ENCODE data around the gene SPEG. TPM values are rescaled to one million over a fixed set of nuclear protein-coding genes. Genes with fewer than 3 reads are reported as not detected.

SPEG gene
- total RNA-seq, 1 experiment from 2014 or later = 12.6 TPM

DNA sequence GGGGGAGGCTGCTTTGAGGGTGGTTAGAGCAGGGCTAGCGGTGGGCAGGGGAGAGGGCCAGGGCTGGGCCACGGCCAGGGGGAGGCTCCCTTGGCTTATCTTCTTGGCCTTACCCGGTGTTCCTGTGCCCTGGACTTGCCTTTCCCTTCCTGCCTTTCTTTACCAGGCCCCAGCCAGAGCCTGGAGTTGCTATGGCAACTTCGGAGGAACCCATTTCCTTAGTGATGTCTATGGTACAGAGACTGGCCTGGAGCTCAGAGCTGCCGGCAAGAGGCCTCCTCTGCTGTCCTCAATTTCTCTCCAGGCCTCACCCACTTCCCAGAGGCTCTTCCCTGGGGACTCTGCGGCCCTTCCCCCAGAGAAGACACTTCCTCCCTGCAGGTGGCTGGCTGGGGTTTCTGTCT lies 11.5 kb downstream of the SPEG start:
- peak; percentile 38 for DNase-seq
- Histone ChIP-seq H3K9me3 (no peaks in the 10 kb centered on the region), H3K27me3 (no peaks in the 10 kb centered on the region), H3K4me3 (no peak overlapping the region), H3K36me3 (peaks cover 9% of the 10 kb centered on the region)

DNA sequence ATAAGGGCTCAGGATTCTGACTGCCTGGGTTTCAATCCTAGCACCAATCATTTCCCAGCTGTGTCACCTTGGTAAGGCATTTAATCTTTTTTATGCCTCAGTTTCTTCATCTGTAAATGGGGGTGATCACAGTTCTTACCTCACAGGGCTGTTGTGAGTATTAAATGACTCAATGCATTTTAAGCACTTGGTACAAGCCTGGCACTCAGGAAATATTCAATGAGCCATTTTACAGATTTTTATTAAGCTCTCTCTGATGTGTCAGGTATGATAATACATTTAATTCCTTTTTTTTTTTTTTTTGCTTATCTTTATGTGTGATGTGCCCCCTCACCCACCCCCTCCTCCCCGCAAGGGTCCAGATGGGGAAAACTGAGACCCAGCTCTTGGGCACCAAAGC lies 12.0 kb downstream of the SPEG start:
- Histone ChIP-seq H3K4me3 (no peak overlapping the region), H3K27me3 (no peaks in the 10 kb centered on the region), H3K9me3 (no peaks in the 10 kb centered on the region), H3K36me3 (peaks cover 13% of the 10 kb centered on the region)
- DNase-seq = no peak

DNA sequence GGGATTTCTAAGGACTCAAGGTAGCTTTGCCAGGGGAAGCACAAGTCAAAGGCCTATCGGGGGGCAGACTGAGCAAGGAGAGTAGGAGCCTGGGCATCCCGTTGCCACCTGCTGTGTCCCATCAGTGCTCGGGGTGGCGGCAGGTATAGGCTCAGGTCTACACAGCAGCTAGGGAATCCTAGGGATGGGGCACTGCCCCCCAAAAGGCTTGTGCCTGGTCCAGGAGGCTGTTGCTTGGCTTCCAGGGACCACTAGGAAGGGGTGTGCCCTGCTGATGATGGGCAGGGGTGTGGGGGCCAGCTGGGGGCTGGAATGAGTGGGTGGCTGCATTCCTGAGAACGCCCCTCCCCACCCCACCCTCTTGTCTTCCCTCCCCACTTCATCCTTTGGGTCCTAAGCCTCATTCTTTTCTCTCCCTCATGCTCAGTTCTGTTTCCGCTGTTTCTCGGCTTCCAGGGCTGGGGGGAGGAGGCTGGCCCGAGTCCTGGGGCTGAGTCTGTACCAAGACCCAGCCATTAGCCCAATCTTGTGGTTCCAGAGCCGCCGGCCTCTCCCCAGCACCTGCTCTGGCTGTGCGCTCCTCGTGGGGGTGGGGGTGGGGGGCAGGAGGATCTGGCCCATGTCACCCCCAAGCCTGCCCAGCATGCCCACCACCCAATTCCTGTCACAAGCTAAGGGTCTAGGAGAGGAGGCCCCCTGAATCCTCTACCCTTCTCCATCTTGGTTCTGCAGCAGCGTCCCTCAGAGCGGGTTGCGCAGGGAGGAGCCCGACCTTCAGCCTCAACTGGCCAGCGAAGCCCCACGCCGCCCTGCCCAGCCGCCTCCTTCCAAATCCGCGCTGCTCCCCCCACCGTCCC lies 12.8 kb downstream of the SPEG start:
- Histone ChIP-seq H3K4me3 (no peak overlapping the region), H3K27me3 (no peaks in the 10 kb centered on the region), H3K9me3 (no peaks in the 10 kb centered on the region), H3K36me3 (peaks cover 13% of the 10 kb centered on the region)
- no peak for DNase-seq

DNA sequence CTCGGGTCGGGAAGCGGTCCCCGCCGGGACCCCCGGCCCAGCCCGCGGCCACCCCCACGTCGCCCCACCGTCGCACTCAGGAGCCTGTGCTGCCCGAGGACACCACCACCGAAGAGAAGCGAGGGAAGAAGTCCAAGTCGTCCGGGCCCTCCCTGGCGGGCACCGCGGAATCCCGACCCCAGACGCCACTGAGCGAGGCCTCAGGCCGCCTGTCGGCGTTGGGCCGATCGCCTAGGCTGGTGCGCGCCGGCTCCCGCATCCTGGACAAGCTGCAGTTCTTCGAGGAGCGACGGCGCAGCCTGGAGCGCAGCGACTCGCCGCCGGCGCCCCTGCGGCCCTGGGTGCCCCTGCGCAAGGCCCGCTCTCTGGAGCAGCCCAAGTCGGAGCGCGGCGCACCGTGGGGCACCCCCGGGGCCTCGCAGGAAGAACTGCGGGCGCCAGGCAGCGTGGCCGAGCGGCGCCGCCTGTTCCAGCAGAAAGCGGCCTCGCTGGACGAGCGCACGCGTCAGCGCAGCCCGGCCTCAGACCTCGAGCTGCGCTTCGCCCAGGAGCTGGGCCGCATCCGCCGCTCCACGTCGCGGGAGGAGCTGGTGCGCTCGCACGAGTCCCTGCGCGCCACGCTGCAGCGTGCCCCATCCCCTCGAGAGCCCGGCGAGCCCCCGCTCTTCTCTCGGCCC lies 13.6 kb downstream of the SPEG start:
- Histone ChIP-seq H3K36me3 (peaks cover 13% of the 10 kb centered on the region), H3K27me3 (no peaks in the 10 kb centered on the region), H3K9me3 (no peaks in the 10 kb centered on the region), H3K4me3 (no peak overlapping the region)
- no peak for DNase-seq

DNA sequence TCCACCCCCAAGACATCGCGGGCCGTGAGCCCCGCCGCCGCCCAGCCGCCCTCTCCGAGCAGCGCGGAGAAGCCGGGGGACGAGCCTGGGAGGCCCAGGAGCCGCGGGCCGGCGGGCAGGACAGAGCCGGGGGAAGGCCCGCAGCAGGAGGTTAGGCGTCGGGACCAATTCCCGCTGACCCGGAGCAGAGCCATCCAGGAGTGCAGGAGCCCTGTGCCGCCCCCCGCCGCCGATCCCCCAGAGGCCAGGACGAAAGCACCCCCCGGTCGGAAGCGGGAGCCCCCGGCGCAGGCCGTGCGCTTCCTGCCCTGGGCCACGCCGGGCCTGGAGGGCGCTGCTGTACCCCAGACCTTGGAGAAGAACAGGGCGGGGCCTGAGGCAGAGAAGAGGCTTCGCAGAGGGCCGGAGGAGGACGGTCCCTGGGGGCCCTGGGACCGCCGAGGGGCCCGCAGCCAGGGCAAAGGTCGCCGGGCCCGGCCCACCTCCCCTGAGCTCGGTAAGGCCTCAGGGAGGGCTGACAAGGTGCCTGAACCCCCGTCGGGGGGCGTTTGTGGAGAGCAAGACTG lies 14.2 kb downstream of the SPEG start:
- H3K27me3 ChIP-seq = no peaks in the 10 kb centered on the region
- H3K36me3 ChIP-seq = peaks cover 13% of the 10 kb centered on the region
- H3K4me3 ChIP-seq = no peak overlapping the region
- no peaks in the 10 kb centered on the region for H3K9me3 ChIP-seq
- DNase-seq = no peak

DNA sequence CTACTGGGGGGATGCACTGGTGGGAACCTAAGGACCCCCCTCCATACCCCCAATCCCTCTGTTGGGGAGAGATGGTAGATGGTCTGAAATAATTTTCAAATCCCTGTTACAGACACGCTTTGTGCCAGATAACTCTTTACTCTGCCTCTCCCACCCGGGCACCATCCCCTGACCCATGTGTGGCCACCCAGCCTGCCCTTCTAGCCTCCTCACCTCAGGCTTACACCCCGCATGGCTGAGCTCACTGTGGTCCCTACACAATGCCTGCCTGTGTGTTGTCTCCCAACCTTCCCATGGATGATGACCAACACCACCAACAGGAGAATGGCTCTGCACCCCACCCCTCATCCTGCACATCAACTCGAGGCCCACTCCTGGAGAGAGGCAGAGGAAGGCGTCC lies 15.0 kb downstream of the SPEG start:
- Histone ChIP-seq H3K4me3 (no peak overlapping the region), H3K36me3 (peaks cover 16% of the 10 kb centered on the region), H3K27me3 (no peaks in the 10 kb centered on the region), H3K9me3 (no peaks in the 10 kb centered on the region)
- DNase-seq = no peak

DNA sequence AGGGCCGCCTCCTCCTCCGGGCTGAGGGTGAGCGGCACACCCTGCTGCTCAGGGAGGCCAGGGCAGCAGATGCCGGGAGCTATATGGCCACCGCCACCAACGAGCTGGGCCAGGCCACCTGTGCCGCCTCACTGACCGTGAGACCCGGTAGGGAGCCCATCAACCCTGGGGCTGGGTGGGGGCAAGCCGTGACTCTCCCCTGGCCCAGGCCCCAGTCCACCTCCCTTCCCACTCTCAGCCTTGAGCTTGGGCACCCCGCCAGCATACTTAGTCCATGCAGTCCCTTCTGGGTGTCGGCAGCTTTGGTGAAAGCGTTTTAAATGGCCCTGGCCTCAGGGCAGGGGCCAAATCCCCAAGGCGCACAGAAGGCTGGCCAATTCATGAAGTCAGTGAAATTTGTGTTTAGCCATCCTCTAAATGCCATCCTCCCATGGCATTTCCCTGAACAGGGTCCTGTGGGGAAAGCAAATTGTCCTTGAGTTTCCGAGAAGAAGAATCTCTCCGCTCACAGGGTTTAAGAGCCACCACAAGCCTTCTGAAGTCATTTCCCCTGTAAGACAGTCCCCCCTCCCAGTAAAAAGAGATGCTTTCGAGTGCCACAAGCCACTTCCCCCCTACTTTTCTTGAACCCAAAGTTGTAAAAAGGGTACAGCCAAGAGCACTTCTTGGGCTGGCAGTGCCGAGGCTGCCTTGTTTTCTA lies 17.2 kb downstream of the SPEG start:
- peak; percentile 68 for DNase-seq
- H3K36me3 ChIP-seq = peaks cover 22% of the 10 kb centered on the region

DNA sequence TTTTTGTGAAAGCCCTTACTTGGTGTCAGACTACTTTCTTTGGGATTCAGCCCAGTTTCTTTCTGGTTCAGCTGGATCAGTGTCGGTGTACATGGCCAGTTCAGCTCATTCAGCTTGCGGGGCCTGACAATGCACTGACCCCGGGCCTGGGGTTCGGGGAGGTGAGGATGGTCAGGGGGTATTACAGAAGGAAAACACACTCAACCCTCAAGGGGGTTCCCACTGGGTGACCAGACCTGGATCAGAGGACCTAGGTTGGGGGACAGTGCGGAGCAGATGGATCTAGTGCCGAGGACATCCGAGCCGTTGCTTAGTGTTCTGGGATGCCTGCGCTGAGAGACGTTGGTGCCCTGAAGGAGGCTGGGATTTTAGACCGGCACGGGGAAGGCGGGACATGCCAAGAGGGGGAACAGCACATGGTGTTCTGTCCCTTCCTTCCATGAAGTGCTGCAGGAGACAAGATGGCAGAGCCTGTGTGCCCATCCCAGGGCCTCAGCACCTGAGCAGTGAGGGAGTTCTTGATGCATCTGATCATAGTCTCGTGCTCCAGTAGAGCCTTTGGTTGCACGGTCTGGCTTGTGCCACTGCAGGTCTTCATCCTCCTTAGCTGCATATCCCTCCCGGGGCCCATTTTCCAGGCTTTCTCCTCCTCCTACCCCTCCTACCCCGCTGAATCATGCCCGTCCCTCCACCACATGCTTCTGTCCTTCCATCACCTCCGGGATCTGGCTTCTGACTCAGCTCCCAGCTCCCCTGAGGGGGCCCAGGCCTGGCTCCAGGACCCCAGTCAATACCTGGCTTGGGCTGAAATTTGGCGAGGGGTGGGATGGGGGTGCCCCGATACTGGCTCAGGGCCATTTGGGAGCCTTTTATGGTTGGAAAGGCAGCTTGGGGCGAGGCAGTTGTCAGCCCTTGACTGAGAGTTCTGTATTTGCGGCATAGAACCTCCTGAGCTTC lies 18.0 kb downstream of the SPEG start:
- H3K27me3 ChIP-seq = no peaks in the 10 kb centered on the region
- peaks cover 22% of the 10 kb centered on the region for H3K36me3 ChIP-seq
- no peaks in the 10 kb centered on the region for H3K9me3 ChIP-seq
- DNase-seq = peak; percentile 98
- H3K4me3 ChIP-seq = peak overlapping the region; percentile 2; the same call in 1 of the 2 replicates

More for the DNA sequence above, 17.2 kb downstream of the SPEG start:
- H3K4me3 ChIP-seq = no peak overlapping the region
- no peaks in the 10 kb centered on the region for H3K27me3 ChIP-seq
- H3K9me3 ChIP-seq = no peaks in the 10 kb centered on the region

DNA sequence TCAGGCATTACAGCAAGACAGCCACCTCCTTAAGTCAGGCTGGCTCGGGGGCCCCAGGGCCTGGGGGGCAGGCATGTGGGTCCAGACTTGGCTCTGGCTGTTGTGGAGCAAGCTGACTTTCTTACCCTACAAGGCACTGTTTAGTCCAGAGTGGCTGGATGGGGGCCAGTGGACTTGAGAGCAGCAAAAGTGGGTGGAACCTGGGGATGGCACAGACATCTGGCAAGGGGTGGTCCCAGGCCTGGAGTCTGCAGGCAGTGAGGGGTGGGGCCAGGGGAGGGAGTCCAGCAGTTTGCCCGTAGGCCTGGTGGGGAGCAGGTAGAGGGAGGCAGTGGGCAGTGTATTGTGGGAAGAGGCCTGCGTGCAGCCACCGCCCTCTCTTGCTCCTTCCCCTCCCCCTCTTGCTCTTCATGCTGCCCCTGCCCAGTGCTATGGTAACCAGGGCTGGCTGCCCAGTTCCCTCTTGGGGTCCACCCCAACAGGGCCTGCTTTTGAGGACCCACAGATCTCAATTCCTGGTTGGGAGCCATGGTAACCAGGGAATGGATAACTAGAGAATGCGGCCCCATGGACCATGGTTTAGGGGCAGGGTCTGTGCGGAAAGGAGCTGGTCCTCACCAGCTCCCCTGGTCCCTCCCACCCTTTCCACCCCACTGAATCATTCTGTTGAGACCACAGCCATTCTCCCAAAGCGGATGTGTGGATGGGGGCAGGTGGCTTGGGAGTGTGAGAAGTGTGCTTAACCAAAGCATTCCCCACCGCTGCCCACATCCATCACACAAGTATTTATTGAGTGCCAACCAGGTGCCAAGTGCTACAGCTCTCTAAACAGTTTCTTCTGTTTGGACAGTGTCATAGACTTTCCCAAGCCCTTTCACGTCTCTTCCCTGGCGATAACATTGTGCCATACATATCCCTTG lies 19.3 kb downstream of the SPEG start:
- Histone ChIP-seq H3K27me3 (no peaks in the 10 kb centered on the region), H3K4me3 (no peak overlapping the region; the same call in 1 of the 2 replicates), H3K36me3 (peaks cover 22% of the 10 kb centered on the region), H3K9me3 (no peaks in the 10 kb centered on the region)
- DNase-seq = peak; percentile 96

DNA sequence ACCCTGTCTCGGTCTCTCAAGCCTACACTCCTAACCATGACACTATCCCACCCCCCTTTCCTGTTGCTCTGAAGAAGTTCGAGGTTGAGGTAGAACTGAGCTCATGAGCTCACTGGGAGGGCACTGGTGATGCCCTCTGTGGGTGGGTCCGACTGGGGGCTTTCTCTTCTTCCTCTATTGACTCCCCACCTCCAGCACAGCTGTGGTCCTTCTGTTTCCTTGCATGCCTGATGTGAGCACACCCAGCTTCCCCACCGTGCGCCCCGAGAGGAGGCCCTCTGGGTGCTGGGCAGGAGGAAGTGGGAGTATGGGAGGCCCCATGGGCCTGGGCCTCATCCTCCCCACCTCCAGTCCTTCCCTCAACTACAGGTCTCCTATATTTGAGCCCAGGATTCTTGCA lies 20.9 kb downstream of the SPEG start:
- H3K36me3 ChIP-seq = peaks cover 19% of the 10 kb centered on the region
- H3K27me3 ChIP-seq = no peaks in the 10 kb centered on the region
- no peak for DNase-seq
- H3K9me3 ChIP-seq = no peaks in the 10 kb centered on the region
- H3K4me3 ChIP-seq = no peak overlapping the region

DNA sequence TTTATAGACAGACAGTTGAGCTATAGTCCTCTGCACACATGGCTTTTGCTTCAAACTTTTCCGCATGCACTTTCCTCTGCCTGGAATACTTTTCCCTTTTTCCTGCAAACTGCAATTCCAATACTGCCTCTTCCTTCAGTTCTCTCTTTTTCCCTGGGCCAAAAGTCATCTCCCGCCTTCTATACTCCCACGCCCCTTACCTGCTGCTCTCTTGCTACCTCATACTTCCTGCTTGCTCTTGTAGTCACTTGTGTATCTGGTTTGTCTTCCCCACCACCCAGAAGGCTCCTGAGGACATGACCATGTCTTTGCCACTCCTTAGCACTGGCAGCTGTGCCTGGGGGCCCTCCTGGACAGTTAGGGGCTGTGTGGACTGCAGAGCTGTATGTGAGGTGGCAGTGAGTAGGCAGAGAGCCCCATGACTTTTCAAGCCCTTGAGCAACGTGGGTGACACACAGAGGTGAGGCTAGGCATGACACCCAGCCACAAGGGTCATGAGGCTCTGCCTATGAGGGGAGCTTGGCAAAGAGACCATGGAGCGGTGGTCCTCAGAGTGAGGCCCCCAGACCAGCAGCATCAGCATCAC lies 23.2 kb downstream of the SPEG start:
- Histone ChIP-seq H3K27me3 (no peaks in the 10 kb centered on the region), H3K36me3 (peaks cover 15% of the 10 kb centered on the region), H3K9me3 (no peaks in the 10 kb centered on the region), H3K4me3 (no peak overlapping the region)
- DNase-seq = no peak

DNA sequence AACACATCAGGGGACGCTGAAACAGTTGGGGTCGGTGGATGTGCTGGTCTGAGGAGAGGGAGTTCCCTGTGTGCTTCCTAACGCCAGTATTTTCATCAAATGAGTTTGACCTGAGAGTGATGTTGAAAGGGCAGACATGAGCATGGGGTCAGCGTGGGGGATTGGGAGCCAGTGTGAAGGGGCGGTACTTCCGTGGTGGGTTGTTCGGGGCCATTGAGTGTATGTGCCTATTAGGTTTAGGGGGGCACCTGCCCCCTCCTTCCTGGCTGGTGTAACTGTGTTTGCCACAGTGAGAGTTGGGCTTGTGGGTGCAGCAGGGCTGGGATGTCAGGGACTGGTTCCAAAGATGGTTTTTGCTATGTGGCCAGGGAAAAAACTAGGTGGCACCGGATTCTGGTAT lies 24.4 kb downstream of the SPEG start:
- Histone ChIP-seq H3K36me3 (peaks cover 15% of the 10 kb centered on the region), H3K9me3 (no peaks in the 10 kb centered on the region), H3K27me3 (no peaks in the 10 kb centered on the region), H3K4me3 (no peak overlapping the region)
- DNase-seq = no peak

DNA sequence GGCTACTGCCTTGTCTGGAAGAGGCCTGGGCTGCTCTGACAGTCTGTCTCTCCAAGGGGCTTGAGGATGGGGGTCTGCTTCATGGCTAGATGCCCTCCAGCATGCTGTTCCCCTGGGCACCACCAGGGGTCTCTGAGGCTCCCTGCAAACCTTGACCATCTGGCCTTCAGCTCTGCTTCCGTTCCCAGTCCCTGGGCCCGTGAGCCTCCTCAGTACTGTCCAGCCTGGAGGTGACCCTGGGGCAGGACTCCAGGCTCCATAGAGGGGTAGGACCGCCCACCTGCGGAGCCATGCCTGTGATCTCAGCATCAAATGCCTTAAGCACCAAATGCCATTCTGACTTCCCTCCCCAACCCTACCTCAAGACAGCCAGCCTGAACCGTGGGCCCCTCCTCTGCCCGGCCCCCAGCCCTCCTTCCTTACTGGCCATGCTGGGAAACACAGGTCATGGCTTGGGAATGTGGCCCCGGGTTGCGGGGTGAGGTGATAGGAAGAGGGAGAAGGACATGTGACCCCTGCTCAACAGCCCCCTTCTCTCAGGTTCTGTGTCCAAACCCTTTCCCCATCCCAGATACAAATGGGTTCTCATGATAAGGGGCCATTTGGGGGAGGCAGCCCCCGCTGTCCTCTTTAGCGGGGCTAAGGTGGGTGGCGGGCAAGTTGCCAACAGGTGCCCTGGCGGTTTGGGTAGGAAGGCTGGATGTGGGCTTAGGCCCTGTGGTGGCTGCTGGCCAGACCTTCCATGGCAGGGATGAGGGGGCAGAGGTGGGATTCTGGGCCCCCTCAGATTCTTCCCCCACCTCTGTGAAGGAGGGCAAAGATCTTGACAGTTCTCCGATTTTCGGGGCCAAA lies 25.0 kb downstream of the SPEG start:
- DNase-seq = peak; percentile 55
- H3K9me3 ChIP-seq = no peaks in the 10 kb centered on the region
- no peak overlapping the region for H3K4me3 ChIP-seq
- H3K27me3 ChIP-seq = no peaks in the 10 kb centered on the region
- H3K36me3 ChIP-seq = peaks cover 12% of the 10 kb centered on the region

DNA sequence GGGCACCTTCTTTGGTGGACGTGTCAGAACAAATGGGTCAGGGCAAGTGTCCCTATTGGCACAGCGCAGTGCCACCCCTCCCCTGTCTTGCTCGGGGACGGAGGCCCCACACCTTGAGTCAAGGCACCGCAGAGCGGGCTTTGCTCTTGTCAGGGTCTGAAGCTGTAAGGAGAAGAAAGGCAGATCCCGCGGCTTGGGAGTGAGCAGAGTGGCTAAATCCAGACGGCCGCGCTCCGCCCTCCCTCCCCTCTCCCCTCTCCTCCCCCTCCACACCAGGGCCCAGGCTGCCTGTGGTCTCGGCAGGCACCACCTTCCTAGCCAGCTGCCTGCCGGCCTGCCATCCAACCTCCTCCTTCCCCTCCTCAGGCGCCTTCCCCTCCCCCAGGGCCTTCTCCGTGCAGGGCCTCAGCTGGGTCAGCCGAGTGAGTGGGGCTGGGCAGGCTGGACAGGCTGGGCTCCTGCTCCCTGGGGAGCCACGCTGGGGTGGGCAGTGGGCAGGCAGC lies 25.8 kb downstream of the SPEG start:
- DNase-seq = no peak

More for the DNA sequence above, 25.8 kb downstream of the SPEG start:
- no peak overlapping the region for H3K4me3 ChIP-seq
- H3K9me3 ChIP-seq = no peaks in the 10 kb centered on the region
- H3K27me3 ChIP-seq = no peaks in the 10 kb centered on the region
- peaks cover 8% of the 10 kb centered on the region for H3K36me3 ChIP-seq
